SK-N-SH treated with all-trans-retinoic acid at 6 μM for 48 hours (cell line): ENCODE measurements around the gene SPR.

Experiments used
- ATAC-seq: fragments of 200-7000 bp; cut with Tn5 transposase; 3 replicates; pipeline ENCODE4 v1.9.1; 2020; ENCODE audit warnings: mild to moderate bottlenecking, moderate library complexity
- BACH2 ChIP-seq: fragments of 250-450 bp; sonication (Bioruptor Pico); IDR thresholded peaks from 2 replicates; pipeline ENCODE4 v1.9.0; 2021; ENCODE audit warnings: mild to moderate bottlenecking, borderline replicate concordance
- CREB5 ChIP-seq: fragments of 250-450 bp; sonication (Bioruptor Pico); IDR thresholded peaks from 2 replicates; pipeline ENCODE4 v1.5.1; 2020; ENCODE audit warnings: low read depth, mild to moderate bottlenecking, moderate library complexity
- CSDC2 ChIP-seq: fragments of 250-450 bp; sonication (Bioruptor Pico); IDR thresholded peaks from 2 replicates; pipeline ENCODE4 v1.5.0; 2020; ENCODE audit warnings: mild to moderate bottlenecking, moderate library complexity
- ESRRG ChIP-seq: fragments of 250-450 bp; sonication (Bioruptor Pico); IDR thresholded peaks from 2 replicates; pipeline ENCODE4 v1.6.1; 2021; ENCODE audit warnings: mild to moderate bottlenecking
- GLIS3 ChIP-seq: fragments of 250-450 bp; sonication (Bioruptor Pico); IDR thresholded peaks from 2 replicates; pipeline ENCODE4 v1.5.0; 2020; ENCODE audit warnings: mild to moderate bottlenecking, moderate library complexity
- OSR1 ChIP-seq: fragments of 250-450 bp; sonication (Bioruptor Pico); IDR thresholded peaks from 2 replicates; pipeline ENCODE4 v1.8.0; 2022; ENCODE audit warnings: moderate library complexity, mild to moderate bottlenecking, inconsistent platforms
- PATZ1 ChIP-seq: fragments of 250-450 bp; sonication (Bioruptor Pico); IDR thresholded peaks from 2 replicates; pipeline ENCODE4 v1.8.0; 2020; ENCODE audit warnings: mild to moderate bottlenecking, moderate library complexity, borderline replicate concordance
- POU6F1 ChIP-seq: fragments of 250-450 bp; sonication (Bioruptor Pico); IDR thresholded peaks from 2 replicates; pipeline ENCODE4 v1.8.0; 2021; ENCODE audit warnings: low read depth, mild to moderate bottlenecking, moderate library complexity, borderline replicate concordance
- PPARA ChIP-seq: fragments of 250-450 bp; sonication (Bioruptor Pico); IDR thresholded peaks from 2 replicates; pipeline ENCODE4 v1.5.0; 2020; ENCODE audit warnings: mild to moderate bottlenecking, borderline replicate concordance
- RARB ChIP-seq: fragments of 250-450 bp; sonication (Bioruptor Pico); IDR thresholded peaks from 2 replicates; pipeline ENCODE4 v1.8.0; 2021; ENCODE audit warnings: mild to moderate bottlenecking, moderate library complexity
- TOX ChIP-seq: fragments of 250-450 bp; sonication (Bioruptor Pico); IDR thresholded peaks from 2 replicates; pipeline ENCODE4 v1.8.0; 2021; ENCODE audit warnings: mild to moderate bottlenecking, moderate library complexity, borderline replicate concordance
- ZC3H10 ChIP-seq: fragments of 250-450 bp; sonication (Bioruptor Pico); IDR thresholded peaks from 2 replicates; pipeline ENCODE4 v1.5.1; 2021; ENCODE audit warnings: mild to moderate bottlenecking, moderate library complexity
- ZFP3 ChIP-seq: fragments of 250-450 bp; sonication (Bioruptor Pico); IDR thresholded peaks from 2 replicates; pipeline ENCODE4 v1.5.0; 2020; ENCODE audit warnings: mild to moderate bottlenecking, moderate library complexity
- ZFP30 ChIP-seq: fragments of 450-650 bp; formaldehyde crosslinking; IDR thresholded peaks from 2 replicates; pipeline ENCODE4 v1.5.0; 2022; ENCODE audit warnings: mild to moderate bottlenecking, moderate library complexity
- ZNF565 ChIP-seq: fragments of 450-650 bp; formaldehyde crosslinking; conservative IDR thresholded peaks from 2 replicates; pipeline ENCODE4 v1.5.0; 2020; ENCODE audit warnings: low read depth, mild to moderate bottlenecking, moderate library complexity
- ZNF8 ChIP-seq: fragments of 450-650 bp; formaldehyde crosslinking; IDR thresholded peaks from 2 replicates; pipeline ENCODE4 v1.5.0; 2020; ENCODE audit warnings: mild to moderate bottlenecking, moderate library complexity

Gene SPR

GRCh38 chr2:72915907-72916742 lies 28.9 kb downstream of the SPR start:
- no peak for TF ChIP-seq POU6F1
- TF ChIP-seq PATZ1 (CRISPR knock-in tag): no peak
- TF ChIP-seq CREB5 (CRISPR knock-in tag): no peak
- TF ChIP-seq ZC3H10 (CRISPR knock-in tag): no peak
- TF ChIP-seq ZNF8: no peak
- no peak for TF ChIP-seq RARB (CRISPR knock-in tag)
- TF ChIP-seq TOX (CRISPR knock-in tag): no peak
- no peak for TF ChIP-seq ZNF565 (CRISPR knock-in tag)
- TF ChIP-seq ZFP3 (CRISPR knock-in tag): no peak
- TF ChIP-seq PPARA: no peak
- peak; percentile 56 for ATAC-seq

- no peak for ATAC-seq
- TF ChIP-seq ZFP3 (CRISPR knock-in tag): no peak
- no peak for TF ChIP-seq ZC3H10 (CRISPR knock-in tag)
- TF ChIP-seq BACH2 (CRISPR knock-in tag): no peak
- TF ChIP-seq GLIS3 (CRISPR knock-in tag): no peak
- TF ChIP-seq ZNF565 (CRISPR knock-in tag): no peak
- TF ChIP-seq PATZ1 (CRISPR knock-in tag): no peak
- TF ChIP-seq ZFP30: no peak
- TF ChIP-seq ESRRG (CRISPR knock-in tag): no peak
Measured at GRCh38 chr2:72916743-72917137, 29.5 kb downstream of the SPR start.

GRCh38 chr2:72917138-72917876 lies 30.1 kb downstream of the SPR start, which contains the start of gene EMX1:
Gene EMX1, plus strand, starts transcription at chr2:72917519. Its CDS starts 334 bp downstream, at chr2:72917853.
- ATAC-seq: peak; percentile 2; the same call in 1 of the 3 replicates
- TF ChIP-seq ZFP30 (no peak), CREB5 (CRISPR knock-in tag) (no peak), CSDC2 (no peak), ZNF8 (no peak), BACH2 (CRISPR knock-in tag) (no peak)

GRCh38 chr2:72917877-72918553 lies 30.8 kb downstream of the SPR start:
- TF ChIP-seq OSR1 (CRISPR knock-in tag) (no peak), TOX (CRISPR knock-in tag) (no peak), PPARA (no peak), ZFP3 (CRISPR knock-in tag) (no peak)
- ATAC-seq: peak; percentile 7; the same call in 2 of the 3 replicates
